ENCODE data around the gene PPIB.
"Not testable (repeated sequence)": the region's sequence is repeated elsewhere in the genome, so short reads cannot be mapped to it uniquely, and the experiment has no call there.

Gene PPIB

GRCh38 chr15:64110108-64110701 is 52.6 kb downstream of the PPIB start:
- not testable (repeated sequence) for DNase-seq (ENCODE audit: low spot score)

GRCh38 chr15:64107337-64107736 is 55.5 kb downstream of the PPIB start:
- no peak for DNase-seq (ENCODE audit: low spot score)
